Bone marrow (tissue), 2 donors: Measurements from ENCODE around the gene FLRT2.

ENCODE experiments used
- DNase-seq, 2 donors: peaks; one replicate each; lab custom pipeline; 2025; lab: John Stamatoyannopoulos, UW

FLRT2 gene

DNA sequence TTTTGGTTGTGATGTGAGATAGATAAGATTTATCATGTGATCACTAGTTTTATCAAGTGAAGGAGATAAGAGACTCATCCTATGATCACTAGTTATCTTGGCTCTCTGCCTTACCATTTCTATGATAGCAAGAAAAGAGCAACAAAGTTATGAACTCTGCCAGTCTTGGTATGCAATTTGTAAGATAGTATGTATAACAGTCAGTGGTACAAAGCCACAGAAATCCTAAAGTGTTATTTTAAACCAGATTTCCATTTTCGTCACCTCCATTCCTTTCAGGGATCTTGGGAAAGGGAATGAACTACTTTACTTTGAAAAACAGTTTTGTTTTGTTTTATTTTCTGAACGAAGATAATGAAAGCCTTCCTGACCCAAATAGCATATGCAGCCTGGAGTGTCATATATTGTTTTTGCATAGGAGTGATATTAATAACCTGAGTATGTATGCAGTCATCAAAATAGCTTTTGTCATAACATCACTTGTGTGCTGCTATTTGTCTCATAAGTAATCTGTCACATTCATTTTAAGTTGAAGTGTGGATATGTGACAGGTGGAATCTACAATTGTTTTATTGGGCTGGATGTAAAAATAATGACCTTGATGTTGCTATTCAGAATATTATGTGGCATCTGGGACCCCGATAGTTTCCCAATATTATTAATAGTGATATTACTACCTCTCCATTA, 35.0 kb downstream of the FLRT2 start:
- no peak for DNase-seq

DNA sequence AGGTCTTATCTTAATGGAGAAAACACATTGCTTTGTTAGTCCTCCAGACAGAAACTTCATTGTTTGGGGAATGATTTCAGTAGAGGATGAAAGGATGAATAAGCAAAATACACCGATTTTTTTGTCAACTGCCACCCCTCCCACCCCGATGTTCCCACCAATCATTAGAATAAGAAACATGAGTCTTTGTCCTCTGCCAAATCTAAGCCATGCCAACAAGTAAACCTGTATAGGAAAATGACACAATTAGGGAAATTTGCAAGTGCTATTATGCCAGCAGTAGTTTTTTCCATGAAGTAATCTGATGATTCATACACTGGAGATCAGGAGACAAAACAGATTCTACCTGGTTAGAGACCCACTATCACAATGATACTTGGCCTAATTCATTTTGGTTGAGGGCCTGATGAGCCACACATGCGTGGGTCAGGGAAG, 35.9 kb downstream of the FLRT2 start:
- no peak for DNase-seq

DNA sequence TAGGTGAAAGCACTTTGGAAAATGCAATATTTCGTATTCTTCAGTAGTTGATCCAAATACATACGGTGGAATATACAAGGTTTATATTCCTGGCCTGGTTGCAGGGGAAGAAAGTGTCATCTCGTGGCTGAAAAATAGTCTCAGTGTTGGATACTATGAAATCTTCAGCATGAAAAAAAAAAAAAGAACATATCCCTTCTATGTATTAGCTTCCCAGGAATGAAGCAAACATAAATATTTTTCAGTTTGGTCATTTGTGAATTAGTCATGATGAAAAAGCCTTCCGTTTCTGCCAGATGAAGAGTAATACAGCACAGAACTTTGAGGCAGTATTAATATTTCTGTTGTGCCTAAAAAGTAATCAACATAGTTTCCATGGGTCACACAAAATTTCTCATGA, 36.7 kb downstream of the FLRT2 start:
- DNase-seq, result no peak

DNA sequence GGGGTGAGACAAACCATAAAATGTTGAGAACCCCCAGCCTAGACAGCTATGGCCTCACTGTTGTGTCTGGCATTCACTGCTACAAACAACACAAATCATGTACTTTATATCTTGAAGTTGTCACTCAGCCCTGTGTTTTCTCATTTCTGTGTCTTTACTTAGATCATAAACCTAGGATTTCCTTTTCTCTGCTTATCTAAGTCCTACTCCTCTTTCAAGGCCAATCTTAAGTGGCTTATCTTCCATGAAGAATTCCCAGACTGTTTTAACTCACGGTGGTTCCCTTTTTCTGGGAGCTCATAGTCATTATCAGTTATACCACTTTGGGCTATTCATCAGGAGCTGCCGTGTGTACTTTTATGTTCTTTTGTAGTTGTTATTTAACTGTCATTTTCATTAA, 42.1 kb downstream of the FLRT2 start:
- DNase-seq, result no peak

DNA sequence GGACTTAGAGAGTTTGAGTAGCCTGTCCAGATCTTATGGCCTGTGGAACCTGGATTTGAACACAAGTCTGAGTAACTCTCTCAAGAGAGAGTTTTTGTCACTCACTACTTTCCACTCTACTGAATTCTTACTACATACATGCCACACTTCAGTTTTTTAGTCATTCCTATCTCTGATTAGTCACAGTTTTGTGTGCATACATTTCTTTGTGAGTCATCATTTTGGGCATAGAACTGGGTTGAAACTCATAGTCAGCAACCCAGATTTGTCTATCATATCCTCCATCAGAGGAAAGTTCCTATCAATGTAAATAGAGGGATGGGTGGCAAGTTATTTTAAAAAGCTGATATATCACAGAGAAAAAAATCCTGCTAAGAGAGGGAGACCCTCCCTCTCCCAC, 42.9 kb downstream of the FLRT2 start:
- no peak for DNase-seq

DNA sequence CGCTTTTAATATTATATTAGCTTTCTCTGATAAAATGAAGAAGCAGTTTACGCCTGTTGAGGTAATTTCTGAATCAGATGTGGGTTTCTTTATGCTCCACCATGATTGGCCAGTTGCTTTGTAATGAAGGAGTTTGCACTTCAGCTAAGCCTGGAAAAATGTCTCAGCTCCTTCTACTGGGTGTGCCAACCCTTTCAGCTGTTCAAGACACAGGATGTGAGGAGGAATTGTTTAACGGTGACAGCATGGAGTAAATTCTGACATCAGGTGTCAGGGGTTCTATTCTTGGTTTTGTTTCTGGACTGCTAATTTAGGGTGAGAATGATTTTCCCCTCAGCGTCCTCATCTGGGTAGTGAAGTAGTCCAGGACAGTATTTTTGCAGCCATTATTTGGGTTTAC, 43.5 kb downstream of the FLRT2 start:
- no peak for DNase-seq

DNA sequence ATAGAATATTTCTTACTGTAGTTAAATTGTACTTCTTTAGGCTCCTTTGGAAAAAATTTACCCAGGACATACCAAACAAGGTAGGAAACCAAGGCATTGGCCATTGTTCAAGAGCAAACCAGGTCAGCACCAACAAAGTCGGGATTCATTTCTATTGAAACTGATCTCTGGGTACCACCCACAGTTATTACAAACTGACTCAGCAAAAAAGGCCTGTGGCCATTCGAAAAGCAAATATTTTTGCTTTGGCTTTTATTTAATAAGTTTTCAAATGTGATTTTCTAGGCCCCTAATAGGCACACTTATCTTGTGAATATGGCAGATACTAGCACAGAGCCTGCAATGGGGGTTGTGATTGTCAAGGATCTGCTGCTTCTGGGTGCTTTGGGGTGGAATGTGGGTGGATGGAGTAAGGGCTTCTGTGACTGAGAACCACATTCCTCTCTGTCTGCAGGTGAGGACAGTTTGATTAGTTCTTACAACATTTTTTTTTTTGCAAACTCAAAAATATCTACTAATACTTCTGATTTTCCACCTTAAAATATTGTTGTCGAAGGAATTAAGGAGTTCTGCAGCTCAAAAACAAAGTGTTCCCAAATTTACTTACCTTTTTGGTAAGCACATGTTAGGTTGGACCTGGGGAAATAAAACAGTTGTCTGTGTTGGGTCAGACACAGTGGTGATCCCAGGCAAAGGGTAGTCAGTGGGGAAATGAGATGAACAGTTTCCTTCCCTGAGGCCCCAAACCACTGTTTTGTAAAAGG, 45.1 kb downstream of the FLRT2 start:
- no peak for DNase-seq

DNA sequence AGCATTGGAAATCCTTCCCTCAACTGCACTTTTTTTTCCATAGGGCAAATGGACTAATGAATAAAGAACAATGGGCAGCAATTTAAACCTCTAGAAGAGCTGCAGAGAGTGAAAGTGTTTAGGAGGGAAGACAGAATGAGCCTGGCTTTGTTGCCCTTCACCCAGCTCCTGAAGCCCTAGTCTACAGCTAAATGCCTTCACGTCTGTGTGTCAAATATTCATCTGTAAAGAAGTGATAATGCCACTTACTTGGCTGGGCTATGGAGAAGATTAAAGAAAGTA, 45.6 kb downstream of the FLRT2 start:
- no peak for DNase-seq

DNA sequence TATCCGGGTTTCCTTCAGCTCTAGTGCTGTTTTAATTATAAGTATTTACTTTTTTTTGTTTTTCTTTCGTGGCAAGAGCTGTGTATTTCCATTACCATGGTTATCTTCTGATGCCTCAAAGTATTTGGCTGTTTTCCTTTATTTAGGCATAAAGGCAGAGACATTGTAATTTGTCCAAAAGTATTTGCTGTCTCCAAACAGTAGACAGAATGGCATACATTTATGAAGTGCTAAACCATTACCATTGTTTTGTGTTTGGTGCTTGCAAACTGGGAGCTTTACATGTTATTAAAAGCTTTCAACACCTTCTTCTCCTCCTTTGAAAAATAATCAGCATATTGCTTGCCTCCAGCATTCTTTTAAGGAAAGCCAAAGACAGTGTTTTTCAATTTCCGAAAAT, 46.3 kb downstream of the FLRT2 start:
- DNase-seq, result no peak

DNA sequence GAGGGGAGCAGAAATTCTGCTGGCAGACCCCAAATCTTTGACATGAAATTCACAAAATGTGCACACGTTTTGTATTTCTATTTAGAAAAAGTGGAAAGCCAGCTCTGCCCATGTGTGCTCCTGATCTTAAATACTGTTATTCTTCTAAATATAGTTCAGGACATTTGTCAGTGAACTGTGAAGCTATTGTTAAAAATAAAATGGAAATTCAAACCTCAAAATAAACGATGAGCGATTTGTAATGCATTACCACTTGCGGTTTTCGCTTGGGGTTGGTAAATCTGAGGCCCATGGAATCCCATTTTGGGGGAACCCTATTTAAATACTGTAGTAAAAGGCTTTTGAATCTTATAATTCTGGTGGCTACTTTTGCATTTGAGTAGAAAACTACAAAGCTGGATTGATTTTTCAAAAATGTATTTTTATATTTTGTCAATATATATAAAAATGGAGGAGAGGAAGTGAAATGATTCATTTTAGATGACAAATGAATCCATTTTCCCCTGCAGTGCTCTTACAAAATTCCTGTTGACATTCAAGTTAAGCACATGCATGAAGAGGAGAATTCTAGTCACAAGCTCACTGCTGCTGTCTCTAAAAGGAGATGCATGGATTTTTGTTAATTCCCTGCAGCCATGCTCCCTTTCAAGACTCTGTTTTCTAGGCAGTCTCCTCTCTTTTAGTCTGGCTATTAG, 47.1 kb downstream of the FLRT2 start:
- DNase-seq, result no peak

DNA sequence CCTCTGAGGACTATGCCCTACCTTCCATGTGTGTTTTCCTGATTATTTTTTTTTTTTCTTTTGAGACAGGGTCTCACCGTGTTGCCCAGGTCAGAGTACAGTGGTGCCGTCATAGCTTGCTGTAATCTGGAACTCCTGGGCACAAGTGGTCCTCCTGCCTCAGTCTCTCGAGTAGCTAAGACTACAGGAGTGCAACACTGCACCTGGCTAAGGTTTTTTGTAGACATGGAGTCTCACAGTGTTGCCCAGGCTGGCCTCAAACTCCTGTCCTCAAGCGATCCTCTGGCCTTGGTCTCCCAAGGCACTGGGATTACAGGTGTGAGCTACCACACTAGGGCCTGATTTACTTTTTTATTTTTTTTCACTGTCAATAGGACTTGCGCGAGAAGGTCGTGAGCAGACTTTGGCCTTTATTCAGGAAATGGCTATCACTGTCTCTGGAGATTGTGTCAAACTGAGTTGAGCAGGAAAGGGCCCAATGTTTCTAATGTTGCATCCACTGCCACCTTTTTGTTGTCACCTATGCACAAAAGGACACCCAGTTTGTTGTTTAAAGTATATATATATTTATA, 47.7 kb downstream of the FLRT2 start:
- no peak for DNase-seq

DNA sequence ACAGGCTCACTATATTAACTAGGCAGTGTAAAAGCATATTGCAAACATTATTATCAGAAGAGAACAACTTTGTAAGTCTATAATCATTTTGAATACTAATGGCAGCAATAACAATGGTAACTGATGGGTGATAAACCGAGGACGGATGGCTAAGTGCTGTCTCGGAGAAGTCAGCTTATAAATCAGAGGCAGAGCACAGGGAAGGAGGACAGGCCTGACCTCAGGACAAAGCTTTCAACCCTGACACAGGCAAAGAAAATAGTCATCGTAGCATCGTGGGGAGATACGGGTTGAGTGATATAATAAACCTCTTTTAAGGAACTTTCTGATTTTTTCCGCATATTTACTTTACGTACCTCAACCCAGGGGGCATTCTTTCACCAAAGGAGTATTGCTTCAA, 48.4 kb downstream of the FLRT2 start:
- DNase-seq, result no peak

DNA sequence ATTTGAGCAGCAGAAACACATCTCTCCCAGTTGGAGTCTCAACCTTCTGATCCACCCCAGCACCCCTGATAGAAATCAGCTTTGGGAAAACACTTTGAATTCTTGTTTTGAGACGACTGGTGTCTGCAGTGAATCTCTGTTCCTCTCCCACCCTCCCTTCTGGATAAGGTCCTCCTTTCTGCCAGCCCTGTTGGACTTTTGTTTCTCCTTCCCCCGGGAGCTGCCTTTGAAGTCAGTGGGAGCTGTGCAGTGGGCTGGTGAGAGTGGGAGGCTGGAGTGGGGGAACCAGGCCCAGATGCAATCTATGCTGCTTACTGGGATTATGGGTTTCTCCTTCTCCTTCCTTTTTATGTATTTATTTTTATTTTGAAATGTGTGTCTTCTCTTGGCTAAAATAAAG, 49.0 kb downstream of the FLRT2 start:
- no peak for DNase-seq

DNA sequence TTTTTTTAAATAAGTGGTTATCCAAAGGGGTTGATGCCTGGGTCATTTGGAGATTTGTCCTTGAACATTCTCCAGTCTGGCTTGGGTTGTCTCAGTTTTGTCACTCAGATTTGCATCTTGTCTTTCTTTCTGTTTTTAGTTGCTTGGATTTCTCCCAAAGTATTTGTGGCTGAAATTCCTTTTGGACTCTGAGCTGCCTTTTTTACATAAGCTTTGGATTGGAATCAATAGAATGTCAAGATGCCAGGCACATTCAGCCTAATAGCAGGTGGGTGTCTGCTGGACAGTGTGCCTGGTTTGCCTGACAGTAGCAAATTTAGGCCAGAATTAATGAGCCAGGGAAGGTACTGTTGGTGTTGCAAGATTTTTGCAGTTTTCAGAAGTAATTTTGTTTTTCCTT, 50.0 kb downstream of the FLRT2 start:
- no peak for DNase-seq

DNA sequence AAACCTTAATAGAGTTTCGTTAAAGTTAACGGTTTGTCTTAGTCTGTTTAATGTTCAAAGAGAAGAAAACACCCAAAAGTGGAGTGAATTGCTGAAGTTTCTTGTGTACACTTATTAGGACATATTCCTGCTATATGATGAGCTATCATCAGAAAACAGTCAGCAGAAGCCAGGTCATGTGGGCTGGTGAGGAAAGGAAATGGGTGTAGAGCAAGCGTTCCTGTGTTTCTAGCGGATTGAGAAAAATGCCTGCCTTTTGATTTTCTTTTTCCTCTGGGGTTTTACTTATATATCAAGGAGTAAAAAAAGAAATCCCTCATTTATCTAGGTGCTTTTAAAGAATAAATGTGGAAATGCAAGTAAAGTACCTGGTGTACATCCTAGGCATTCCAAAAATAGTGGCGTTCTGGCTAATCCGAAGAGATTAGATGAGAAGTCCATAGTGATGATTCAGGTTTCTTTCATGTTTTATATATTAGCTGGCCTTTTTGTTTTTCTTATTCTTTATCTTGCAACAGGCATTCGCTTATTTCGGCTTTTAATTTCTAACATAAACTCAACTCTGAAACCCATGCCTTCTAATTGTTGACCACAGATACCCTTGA, 50.7 kb downstream of the FLRT2 start:
- DNase-seq, result no peak

DNA sequence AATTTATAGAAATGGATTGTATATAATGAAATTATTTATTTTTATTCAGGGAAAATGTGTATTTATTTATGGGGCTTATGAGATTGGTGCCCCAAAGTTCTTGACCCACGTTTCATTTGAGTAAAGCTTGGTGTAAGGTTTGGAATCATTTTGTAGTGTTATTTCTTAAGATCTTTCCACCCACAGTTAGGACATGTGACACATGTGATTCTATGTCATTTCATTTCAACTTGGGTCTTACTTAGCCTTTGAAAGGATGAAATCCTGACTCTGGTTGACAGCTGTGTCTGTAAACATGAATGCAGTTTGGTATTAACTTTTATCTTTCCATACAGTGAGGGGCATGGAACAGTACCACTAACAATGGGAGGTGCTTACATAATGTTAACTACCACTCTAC, 51.7 kb downstream of the FLRT2 start:
- DNase-seq, result no peak

DNA sequence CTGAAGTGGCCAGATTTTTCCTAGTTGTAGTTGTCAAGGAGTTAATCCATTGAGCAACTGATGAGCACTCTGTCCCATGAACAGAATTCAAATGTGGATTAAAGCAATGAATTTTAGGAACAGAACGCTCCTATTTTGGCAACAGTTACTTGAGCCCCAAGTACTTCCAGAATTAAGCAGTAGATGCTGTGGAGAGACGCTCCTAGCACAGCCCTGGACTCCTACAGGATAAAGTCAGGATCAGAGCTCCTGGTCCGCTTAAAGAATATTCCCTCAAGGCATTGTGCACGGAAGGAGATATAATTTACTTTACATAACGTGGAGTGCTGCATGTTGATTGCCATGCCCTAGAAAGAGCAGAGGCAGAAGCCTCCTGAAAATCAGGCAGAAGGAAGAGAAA, 53.4 kb downstream of the FLRT2 start:
- DNase-seq, result no peak

DNA sequence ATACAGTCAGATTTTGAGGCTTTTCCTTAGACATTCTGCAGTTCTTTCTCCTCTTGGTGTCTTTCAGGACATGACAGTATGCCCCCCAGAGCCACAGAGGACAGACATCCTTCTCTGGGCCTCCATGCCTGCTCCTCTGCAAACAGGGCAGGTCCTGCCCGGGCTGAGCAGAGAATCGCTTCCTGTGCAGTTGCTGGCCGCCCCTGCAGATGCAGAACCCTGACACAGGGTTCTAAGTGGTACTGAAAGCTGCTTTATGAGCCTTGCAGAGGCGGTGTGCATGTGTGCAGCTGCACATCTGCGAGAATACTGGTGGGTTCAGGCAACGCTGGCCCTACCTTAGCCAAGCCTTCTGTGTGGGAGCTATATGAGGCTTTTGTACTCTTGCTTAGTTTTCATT, 54.5 kb downstream of the FLRT2 start:
- no peak for DNase-seq

DNA sequence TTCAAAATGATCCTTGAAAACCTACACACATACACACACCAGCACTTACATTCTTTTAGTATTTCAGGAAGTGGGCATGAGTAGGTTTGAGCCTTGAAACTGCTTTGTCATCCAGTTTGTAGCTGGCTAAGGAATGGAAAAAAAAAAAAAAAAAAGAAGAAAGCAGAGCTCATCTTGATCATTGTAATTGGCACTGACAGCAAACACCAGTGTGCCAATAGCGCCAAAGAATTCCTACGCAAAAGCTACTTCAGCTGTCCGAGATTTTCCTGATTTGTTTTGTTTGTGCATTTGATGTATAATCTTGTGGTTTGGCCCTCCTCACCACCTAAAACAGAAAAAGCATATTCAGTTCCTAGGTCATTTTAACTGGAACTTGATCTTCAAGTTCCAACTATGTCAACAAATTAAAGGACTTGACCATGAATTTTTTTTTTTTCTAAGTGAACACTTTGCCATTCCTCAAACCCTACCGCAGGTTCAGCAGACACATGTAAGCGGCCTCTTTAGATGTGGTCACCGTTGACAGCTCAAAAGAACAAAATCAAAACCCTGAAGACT, 57.3 kb downstream of the FLRT2 start:
- DNase-seq, result peak in 1 of 2 donors; percentile 71

DNA sequence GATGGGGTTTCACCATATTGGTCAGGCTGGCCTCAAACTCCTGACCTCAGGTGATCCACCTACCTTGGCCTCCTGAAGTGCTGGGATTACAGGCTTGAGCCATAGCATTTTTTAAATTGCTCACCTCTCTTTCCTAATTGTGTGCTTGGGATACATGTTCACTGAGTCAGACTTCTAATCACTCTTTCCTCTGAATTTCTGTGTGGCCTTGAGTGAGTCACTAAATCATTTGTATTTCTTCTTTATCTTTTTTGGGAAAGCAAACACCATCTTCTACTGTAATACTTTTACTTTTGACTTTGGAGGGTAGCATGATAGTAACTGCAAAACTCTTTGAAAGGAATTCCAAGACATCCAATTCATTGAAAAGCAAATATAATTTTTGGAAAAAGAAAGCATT, 60.8 kb downstream of the FLRT2 start:
- DNase-seq, result no peak

DNA sequence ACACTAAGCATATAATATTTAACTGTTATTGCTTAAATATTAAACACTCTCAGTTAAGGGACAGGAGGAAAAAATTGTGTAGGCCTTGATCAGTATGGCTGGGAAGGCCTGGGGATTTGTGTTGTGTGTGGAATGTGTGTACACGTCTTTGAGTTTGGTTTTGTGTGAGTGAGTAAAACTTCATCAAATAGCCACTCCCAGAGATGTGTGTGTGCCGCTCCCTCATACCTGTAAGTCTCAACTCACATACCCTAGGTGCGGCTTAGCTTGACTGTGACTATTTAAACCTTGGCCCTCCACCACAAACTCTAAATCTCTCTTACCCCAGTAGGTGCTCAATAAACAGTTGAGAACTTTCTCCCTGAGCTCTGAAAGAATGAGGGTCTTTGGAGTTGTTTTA, 64.3 kb downstream of the FLRT2 start:
- no peak for DNase-seq

DNA sequence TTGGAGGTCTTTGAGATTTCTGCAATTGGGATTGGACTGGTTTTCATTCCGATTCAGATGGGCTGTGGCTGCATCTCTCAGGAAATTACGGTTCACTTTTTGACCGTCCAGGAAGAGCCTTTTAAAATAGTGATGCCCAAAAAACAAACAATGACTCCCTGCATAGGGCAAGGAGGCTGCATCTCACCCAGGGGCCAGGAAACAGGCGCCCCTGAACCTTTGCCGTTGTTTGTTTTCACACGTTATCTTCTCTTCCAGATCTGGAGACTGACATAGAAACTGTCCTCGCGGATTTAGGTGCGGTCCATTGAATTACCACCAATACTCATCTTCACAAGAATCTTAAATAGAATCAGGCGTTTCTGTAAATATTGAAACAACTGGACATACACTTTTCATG, 66.0 kb downstream of the FLRT2 start:
- no peak for DNase-seq
